Natural killer cell treated with Interleukin-12 subunit alpha and Interleukin-12 subunit beta and Interleukin-15 and Interleukin-18, amount 100 ng/mL, for 72 hours (primary cell): ENCODE data around the gene OPTC. TPM values are rescaled to one million over a fixed set of nuclear protein-coding genes. Genes with fewer than 3 reads are reported as not detected.
"Not testable (repeated sequence)": the region's sequence is repeated elsewhere in the genome, so short reads cannot be mapped to it uniquely, and the experiment has no call there.

Source experiments
- ATAC-seq, 2 donors: fragments of 150-1000 bp; cut with Tn5 transposase in 1 of 2; sonication (Bioruptor Pico), chemical (Tn5 transposase) in 1 of 2; 2 replicates each; pipeline ENCODE4 v1.10.0; 2021
- DNase-seq: peaks from one replicate; pipeline ENCODE4 v3.0.0; 2022; ENCODE audit warnings: low spot score
- H3K27ac Mint-ChIP-seq, 2 donors: 1 replicate in 1 of 2; 2 replicates in 1 of 2; pipeline ENCODE4 v1.8.0; 2022; ENCODE audit warnings: mixed read lengths in 2 of 2, mild to moderate bottlenecking in 1 of 2, moderate library complexity in 1 of 2
- H3K27me3 Mint-ChIP-seq, 2 donors: 1 replicate in 1 of 2; 2 replicates in 1 of 2; pipeline ENCODE4 v1.8.0; 2022; ENCODE audit warnings: mixed read lengths in 2 of 2
- H3K36me3 Mint-ChIP-seq: one replicate; pipeline ENCODE4 v1.8.0; 2022; ENCODE audit warnings: mixed read lengths
- H3K4me1 Mint-ChIP-seq, 2 donors: 1 replicate in 1 of 2; 2 replicates in 1 of 2; pipeline ENCODE4 v1.8.0; 2022; ENCODE audit warnings: low read depth in 2 of 2, mixed read lengths in 2 of 2, mild to moderate bottlenecking in 1 of 2
- H3K4me3 Mint-ChIP-seq: one replicate; pipeline ENCODE4 v1.8.0; 2022; ENCODE audit warnings: mixed read lengths
- H3K9me3 Mint-ChIP-seq: 2 replicates; pipeline ENCODE4 v1.8.0; 2022; ENCODE audit warnings: mixed read lengths
- total RNA-seq, 2 donors: library from RNA; stranded (reverse); gene quantifications; one replicate each; pipeline ENCODE4 v1.2.3, GENCODE V29; 2022

Gene OPTC
- total RNA-seq, 2 donors from 2014 or later = not detected

DNA sequence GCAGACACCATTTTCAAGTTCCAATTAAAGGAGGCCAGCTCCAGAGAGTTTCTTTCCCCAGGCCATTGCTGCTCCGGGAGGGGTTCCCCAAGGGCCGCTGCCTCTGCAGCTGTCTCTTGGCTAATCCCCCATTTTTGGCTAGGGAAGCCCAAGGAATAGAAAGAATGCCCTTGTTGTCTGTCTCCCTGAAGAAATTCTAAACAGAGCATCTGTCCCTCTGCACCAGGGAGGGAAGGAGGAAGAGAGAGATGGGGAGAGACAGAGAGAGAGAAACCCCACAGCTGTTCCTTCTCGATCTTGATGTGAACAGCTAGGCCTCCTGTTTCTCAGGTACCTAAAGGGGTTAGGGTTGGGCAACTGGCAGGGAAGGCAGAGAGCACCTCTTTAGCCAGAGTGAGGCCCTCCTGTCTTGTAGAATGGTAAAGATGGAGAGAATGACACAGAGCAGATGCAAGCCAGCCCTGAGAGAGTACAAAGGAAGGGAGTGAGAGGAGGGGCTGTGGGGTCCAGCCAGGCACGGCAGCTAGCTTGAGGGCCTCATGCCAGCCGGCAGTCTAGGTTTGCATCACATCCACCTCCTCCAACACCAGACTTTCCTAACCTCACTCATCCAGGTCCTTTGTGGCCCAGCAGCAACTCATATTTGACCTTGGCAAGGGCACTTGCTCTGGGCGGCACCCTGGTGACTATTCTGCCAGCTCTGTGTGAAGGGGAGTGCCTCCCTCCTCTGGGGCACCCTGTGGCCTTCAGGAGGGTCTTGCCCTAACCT lies 13.1 kb downstream of the OPTC start:
- H3K27me3 Mint-ChIP-seq = peaks cover 0 to 6% of the 10 kb centered on the region in 2 donors
- no peaks in the 10 kb centered on the region for H3K9me3 Mint-ChIP-seq
- peaks cover 5 to 6% of the 10 kb centered on the region in 2 donors for H3K4me1 Mint-ChIP-seq

GRCh38 chr1:203507759-203508158 lies 13.8 kb downstream of the OPTC start:
- no peak overlapping the region for H3K27ac Mint-ChIP-seq
- H3K4me3 Mint-ChIP-seq = no peak overlapping the region
- DNase-seq (no peak), ATAC-seq (no peak)
- no peaks in the 10 kb centered on the region for H3K36me3 Mint-ChIP-seq
- no peaks in the 10 kb centered on the region for H3K9me3 Mint-ChIP-seq
- H3K27me3 Mint-ChIP-seq = peaks cover 0 to 8% of the 10 kb centered on the region in 2 donors
- peaks cover 8% of the 10 kb centered on the region in 2 donors for H3K4me1 Mint-ChIP-seq

More for the DNA sequence above, 13.1 kb downstream of the OPTC start:
- DNase-seq (no peak), ATAC-seq (no peak)
- Mint-ChIP-seq H3K4me3 (no peak overlapping the region), H3K36me3 (no peaks in the 10 kb centered on the region), H3K27ac (peak overlapping the region in 1 of 2 donors; percentile 56)

- H3K4me3 Mint-ChIP-seq = no peak overlapping the region
- ATAC-seq = no peak
- no peak for DNase-seq
- peak overlapping the region in 1 of 2 donors; percentile 72 for H3K27ac Mint-ChIP-seq
- H3K27me3 Mint-ChIP-seq = peaks cover 0 to 7% of the 10 kb centered on the region in 2 donors
- peaks cover 11 to 13% of the 10 kb centered on the region in 2 donors for H3K4me1 Mint-ChIP-seq
- H3K36me3 Mint-ChIP-seq = no peaks in the 10 kb centered on the region
- no peaks in the 10 kb centered on the region for H3K9me3 Mint-ChIP-seq
Measured at GRCh38 chr1:203508463-203509073, 14.6 kb downstream of the OPTC start.

- ATAC-seq = no peak
- Mint-ChIP-seq H3K27me3 (peaks cover 0 to 7% of the 10 kb centered on the region in 2 donors), H3K27ac (peak overlapping the region in 1 of 2 donors; percentile 72), H3K36me3 (no peaks in the 10 kb centered on the region), H3K9me3 (no peaks in the 10 kb centered on the region), H3K4me1 (peaks cover 11 to 13% of the 10 kb centered on the region in 2 donors), H3K4me3 (no peak overlapping the region)
- DNase-seq = no peak
Measured at GRCh38 chr1:203509135-203509534, 15.2 kb downstream of the OPTC start.

DNA sequence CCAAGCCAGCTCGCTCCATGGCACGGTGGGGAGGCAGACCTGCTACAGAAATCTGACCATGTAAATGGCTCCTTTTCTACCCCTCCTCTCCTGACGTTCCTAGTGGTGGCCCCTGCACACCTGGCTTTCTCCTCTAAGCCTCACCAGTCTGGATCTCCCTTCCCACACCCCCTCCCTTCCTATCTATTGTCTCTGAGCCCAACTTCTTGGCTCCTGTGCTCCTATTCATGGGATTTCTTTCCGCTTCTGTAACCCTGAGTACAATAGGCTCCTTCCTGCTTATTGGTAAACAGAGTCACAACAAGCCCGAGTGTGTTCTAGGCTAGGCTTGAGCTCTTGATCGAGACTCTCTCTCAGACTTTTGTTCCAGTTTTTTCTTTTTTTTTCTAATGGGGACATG lies 17.6 kb downstream of the OPTC start:
- Mint-ChIP-seq H3K4me3 (no peak overlapping the region), H3K9me3 (no peaks in the 10 kb centered on the region), H3K27ac (peak overlapping the region in 1 of 2 donors; percentile 44), H3K36me3 (no peaks in the 10 kb centered on the region), H3K4me1 (peaks cover 6% of the 10 kb centered on the region in 2 donors), H3K27me3 (peaks cover 8 to 14% of the 10 kb centered on the region in 2 donors)
- no peak for DNase-seq
- ATAC-seq = no peak

GRCh38 chr1:203511930-203512329 lies 18.0 kb downstream of the OPTC start:
- H3K36me3 Mint-ChIP-seq = no peaks in the 10 kb centered on the region
- H3K4me1 Mint-ChIP-seq = peaks cover 6% of the 10 kb centered on the region in 2 donors
- no peaks in the 10 kb centered on the region for H3K9me3 Mint-ChIP-seq
- no peak overlapping the region for H3K4me3 Mint-ChIP-seq
- no peak for DNase-seq
- ATAC-seq = no peak
- H3K27me3 Mint-ChIP-seq = peaks cover 8 to 14% of the 10 kb centered on the region in 2 donors
- H3K27ac Mint-ChIP-seq = peak overlapping the region in 1 of 2 donors; percentile 44

DNA sequence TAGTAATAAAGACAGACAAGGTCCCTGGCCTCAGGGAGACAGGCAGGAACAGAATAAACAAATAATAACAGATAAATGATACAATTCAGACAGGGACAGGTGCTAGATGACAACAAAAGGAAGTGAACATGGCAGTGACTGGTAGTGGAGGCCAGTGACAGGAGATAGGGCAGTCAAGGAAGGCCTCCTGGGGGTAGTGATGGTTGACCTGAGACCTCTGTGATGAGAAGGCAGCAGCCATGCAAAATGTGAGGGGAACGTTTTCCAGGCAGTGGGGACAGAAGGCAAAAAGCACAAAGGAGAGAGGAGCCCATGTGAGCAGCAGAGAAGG lies 18.5 kb downstream of the OPTC start:
- Mint-ChIP-seq H3K36me3 (no peaks in the 10 kb centered on the region), H3K9me3 (no peaks in the 10 kb centered on the region), H3K27me3 (peaks cover 8 to 14% of the 10 kb centered on the region in 2 donors), H3K27ac (peak overlapping the region in 1 of 2 donors; percentile 44), H3K4me3 (no peak overlapping the region), H3K4me1 (peaks cover 6% of the 10 kb centered on the region in 2 donors)
- DNase-seq = no peak
- ATAC-seq = no peak

DNA sequence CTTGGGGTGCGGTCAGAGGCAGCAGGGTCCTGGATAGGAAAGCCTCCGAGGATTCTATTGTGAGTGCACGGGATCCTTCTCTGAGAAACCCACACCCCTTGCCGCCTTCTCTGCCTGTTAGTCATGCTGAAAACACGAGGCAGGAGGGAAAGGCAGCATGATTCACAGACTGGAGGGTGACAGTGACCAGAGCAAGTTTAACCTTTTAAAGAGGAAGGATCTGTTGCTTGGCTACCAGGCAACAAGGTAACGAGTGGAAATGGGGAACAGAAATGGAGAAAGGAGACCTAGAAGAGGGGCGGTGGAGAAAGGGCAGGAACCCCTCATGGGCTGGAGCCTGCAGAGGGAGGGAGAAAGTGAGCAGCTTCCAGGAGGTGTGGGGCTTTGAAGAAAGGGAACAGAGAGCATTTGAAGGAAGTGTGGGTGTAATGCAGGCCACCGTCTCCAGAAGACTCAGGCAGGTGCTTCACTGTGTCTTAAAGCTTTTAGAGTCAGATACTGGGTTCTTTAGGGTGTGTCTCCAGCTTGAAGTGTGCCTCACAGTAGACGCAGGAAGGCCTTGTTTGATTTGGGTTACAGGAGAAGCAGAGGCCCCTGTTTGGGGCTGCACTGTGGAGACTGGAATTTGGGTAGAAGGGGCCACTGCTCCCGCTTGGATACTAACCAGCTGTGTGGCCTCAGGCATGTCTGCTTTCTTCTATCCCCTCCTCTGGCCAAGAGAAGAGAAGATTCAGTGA lies 19.1 kb downstream of the OPTC start:
- Mint-ChIP-seq H3K4me1 (peaks cover 6% of the 10 kb centered on the region in 2 donors), H3K4me3 (no peak overlapping the region), H3K36me3 (no peaks in the 10 kb centered on the region), H3K27me3 (peaks cover 8 to 14% of the 10 kb centered on the region in 2 donors), H3K27ac (peak overlapping the region in 1 of 2 donors; percentile 56), H3K9me3 (no peaks in the 10 kb centered on the region)
- DNase-seq (no peak), ATAC-seq (no peak)

DNA sequence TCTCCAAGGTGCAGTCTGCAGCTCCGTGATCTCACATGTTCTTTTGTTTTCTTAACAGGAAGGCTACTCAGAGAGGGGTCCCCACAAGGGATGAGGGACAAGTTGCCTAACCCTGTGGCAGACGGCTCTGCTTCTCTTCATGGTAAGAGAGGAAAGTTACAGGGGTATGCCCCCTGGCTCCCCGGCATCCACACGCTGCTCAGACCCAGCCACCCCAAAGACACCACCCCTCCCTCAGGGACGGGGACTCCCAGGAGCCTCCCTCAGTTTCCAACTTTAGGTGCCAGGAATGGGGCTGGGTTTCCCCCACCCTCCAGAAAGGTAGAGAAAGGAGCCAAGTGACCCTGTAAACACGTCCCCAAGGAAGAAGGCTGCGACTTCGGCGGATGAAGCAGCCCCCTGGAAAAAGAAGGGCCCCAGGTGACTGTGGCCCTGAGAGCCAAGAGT lies 19.7 kb downstream of the OPTC start:
- H3K27me3 Mint-ChIP-seq = peaks cover 8 to 14% of the 10 kb centered on the region in 2 donors

DNA sequence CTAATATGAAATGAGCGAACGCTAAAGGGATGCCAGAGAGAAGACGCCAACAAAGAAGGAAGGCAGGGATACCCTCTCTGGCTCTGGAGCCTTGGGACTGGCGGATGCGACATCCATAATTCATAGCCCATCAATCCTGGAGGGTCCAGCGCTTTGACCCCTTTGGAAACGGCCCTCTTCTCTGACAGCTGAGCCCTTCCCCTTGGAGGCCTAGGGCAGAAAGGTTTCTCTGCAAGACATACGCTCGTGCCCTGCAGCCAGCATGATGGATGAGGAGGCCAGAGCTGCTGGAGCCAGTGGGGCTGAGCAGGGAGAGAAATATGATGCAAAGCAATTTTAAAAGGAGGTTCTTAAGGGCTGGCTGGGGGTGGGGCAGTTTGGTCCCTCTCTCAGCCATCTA lies 22.2 kb downstream of the OPTC start:
- no peak for DNase-seq
- Mint-ChIP-seq H3K4me1 (peaks cover 6 to 11% of the 10 kb centered on the region in 2 donors), H3K27ac (peak overlapping the region in 1 of 2 donors; percentile 5), H3K4me3 (no peak overlapping the region), H3K27me3 (peaks cover 8 to 14% of the 10 kb centered on the region in 2 donors), H3K9me3 (no peaks in the 10 kb centered on the region), H3K36me3 (no peaks in the 10 kb centered on the region)
- no peak for ATAC-seq

More for the DNA sequence above, 19.7 kb downstream of the OPTC start:
- Mint-ChIP-seq H3K36me3 (no peaks in the 10 kb centered on the region), H3K4me1 (peaks cover 6 to 8% of the 10 kb centered on the region in 2 donors), H3K4me3 (no peak overlapping the region), H3K9me3 (no peaks in the 10 kb centered on the region), H3K27ac (peak overlapping the region in 1 of 2 donors; percentile 56)
- ATAC-seq = no peak
- DNase-seq = no peak

DNA sequence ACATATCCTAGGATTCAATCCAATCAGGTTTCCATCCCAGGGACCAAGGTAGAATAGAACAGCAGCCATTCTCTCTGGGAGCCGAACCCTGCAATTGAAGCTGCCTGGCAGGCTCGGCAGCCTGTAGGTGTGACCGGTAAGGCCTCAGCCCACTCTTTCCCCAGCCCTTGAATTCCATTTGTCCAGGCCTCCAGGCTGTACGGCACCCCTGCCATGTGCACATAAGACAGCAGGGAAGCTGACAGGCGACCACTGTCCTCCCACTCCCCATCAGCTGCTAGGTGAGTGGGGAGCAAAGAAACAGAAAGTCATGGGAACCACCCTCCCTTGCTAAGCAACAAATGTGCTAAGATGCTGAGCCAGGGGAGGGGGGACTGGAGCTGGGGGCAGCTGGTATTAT lies 23.0 kb downstream of the OPTC start:
- peaks cover 8 to 14% of the 10 kb centered on the region in 2 donors for H3K27me3 Mint-ChIP-seq
- peaks cover 6 to 11% of the 10 kb centered on the region in 2 donors for H3K4me1 Mint-ChIP-seq
- ATAC-seq = no peak
- no peak for DNase-seq
- no peak overlapping the region for H3K27ac Mint-ChIP-seq
- H3K36me3 Mint-ChIP-seq = no peaks in the 10 kb centered on the region
- no peak overlapping the region for H3K4me3 Mint-ChIP-seq
- no peaks in the 10 kb centered on the region for H3K9me3 Mint-ChIP-seq

DNA sequence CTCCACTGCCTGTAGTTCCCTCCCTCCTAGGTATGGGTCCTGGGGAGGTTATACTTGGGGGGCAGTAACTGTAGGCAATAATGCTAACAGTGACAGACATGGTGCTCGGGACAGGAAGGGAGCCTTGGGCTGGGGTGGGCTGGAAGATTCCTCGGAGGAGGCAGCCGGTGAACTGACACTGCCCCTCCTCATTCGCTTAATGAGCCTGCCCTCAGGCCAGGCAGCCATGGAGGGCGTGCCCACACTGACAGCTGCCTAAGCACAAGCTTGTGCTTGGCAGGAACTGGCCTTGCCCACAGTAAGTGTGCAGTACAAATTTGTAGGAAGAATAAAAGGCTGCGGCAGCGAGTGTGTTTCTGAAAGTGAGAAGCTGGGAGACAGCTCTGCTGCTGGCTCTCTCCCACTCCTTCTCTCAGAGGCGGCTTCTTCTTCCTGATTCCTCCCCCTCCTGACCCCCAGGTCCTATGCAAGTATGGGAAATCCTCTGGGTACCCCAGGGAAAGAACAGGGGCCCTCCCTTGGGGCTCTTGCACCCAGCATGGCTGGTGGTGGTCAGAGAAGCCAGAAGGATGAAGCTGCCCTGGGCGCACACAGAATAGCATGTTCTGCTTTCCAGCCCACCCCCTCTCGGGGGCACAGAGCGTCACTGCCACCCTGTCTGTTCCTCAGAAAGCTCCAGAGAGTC lies 23.6 kb downstream of the OPTC start:
- H3K4me1 Mint-ChIP-seq = peaks cover 6 to 10% of the 10 kb centered on the region in 2 donors
- DNase-seq (no peak), ATAC-seq (no peak)
- H3K27ac Mint-ChIP-seq = no peak overlapping the region
- H3K9me3 Mint-ChIP-seq = no peaks in the 10 kb centered on the region
- H3K27me3 Mint-ChIP-seq = peaks cover 8 to 13% of the 10 kb centered on the region in 2 donors
- no peak overlapping the region for H3K4me3 Mint-ChIP-seq
- no peaks in the 10 kb centered on the region for H3K36me3 Mint-ChIP-seq

DNA sequence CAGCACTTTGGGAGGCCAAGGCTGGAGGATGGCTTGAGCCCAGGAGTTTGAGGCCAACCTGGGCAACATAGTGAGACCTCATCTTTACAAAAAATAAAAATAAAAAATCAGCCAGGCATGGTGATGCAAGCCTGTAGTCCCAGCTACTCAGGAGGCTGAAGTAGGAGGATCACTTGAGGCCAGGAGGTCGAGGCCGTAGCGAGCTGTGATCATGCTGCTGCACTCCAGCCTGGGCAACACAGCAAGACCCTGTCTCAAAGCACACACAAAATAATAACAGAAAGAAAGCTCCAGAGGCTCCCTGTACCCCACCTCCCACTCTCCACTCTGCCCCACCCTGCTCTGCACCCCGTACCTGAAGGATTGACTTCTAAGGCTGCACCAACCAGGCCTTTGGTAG lies 24.2 kb downstream of the OPTC start:
- H3K36me3 Mint-ChIP-seq, DNase-seq, H3K4me3 Mint-ChIP-seq, H3K4me1 Mint-ChIP-seq, H3K9me3 Mint-ChIP-seq, ATAC-seq: not testable (repeated sequence)
- H3K27me3 Mint-ChIP-seq = peaks cover 8 to 10% of the 10 kb centered on the region in 2 donors
- peak overlapping the region in 1 of 2 donors; percentile 29 for H3K27ac Mint-ChIP-seq
